ENCODE results near the gene TMEM150A. TPM values are rescaled to one million over a fixed set of nuclear protein-coding genes. Genes with fewer than 3 reads are reported as not detected.

The TMEM150A gene
- total RNA-seq (4.9 TPM), polyA plus RNA-seq (10 to 100 TPM in 1 of 4 donors, 1 to 10 TPM in 3; 8.0 to 11.3 (median 9.1) TPM)

- peak within 1 kb of the TSS; percentile 85 to 94 (median 94) for H3K27ac Mint-ChIP-seq
- H3K27me3 ChIP-seq (ENCODE audit: control insufficient read depth, insufficient read depth, low read length), result no peaks in the 10 kb centered on the region
- no peaks in the 10 kb centered on the region for H3K27me3 Mint-ChIP-seq
Measured at GRCh38 chr2:85602476-85603234, at the start of gene TMEM150A. TSS of gene TMEM150A (minus strand) at chr2:85602698. CDS start at chr2:85601948, 750 bp downstream.

GRCh38 chr2:85652056-85652455 lies 49.6 kb upstream of the TMEM150A start:
- Histone ChIP-seq H3K4me3 (ENCODE audit: low read depth, low read length) (no peak overlapping the region), H3K27me3 (ENCODE audit: control insufficient read depth, insufficient read depth, low read length) (no peaks in the 10 kb centered on the region), H3K36me3 (ENCODE audit: control insufficient read depth, insufficient read depth, low read length) (peaks cover 66% of the 10 kb centered on the region), H3K4me1 (ENCODE audit: control insufficient read depth, insufficient read depth, low read length, poor library complexity, severe bottlenecking) (no peaks in the 10 kb centered on the region), H3K27ac (ENCODE audit: insufficient read depth, low read length, poor library complexity, severe bottlenecking) (no peak overlapping the region), H3K9me3 (ENCODE audit: control insufficient read depth in 2 of 2, low read length in 2 of 2) (no peaks in the 10 kb centered on the region)
- Mint-ChIP-seq H3K4me3 (no peak overlapping the region), H3K9me3 (peaks cover 0 to 2% (median 0%) of the 10 kb centered on the region in 7 donors), H3K36me3 (peaks cover 38% of the 10 kb centered on the region), H3K27me3 (no peaks in the 10 kb centered on the region), H3K27ac (peak overlapping the region in 1 of 3 donors; percentile 48), H3K4me1 (peaks cover 0 to 3% (median 0%) of the 10 kb centered on the region in 4 donors)
- ATAC-seq (ENCODE audit: low read depth in 2 of 2), result no peak
- no peak for DNase-seq

More at GRCh38 chr2:85602476-85603234, at the start of gene TMEM150A:
- Histone ChIP-seq H3K36me3 (ENCODE audit: control insufficient read depth, insufficient read depth, low read length) (peaks cover 17% of the 10 kb centered on the region), H3K27ac (ENCODE audit: insufficient read depth, low read length, poor library complexity, severe bottlenecking) (peak within 1 kb of the TSS; percentile 51), H3K4me1 (ENCODE audit: control insufficient read depth, insufficient read depth, low read length, poor library complexity, severe bottlenecking) (peaks cover 30% of the 10 kb centered on the region), H3K4me3 (ENCODE audit: low read depth, low read length) (peak within 1 kb of the TSS; percentile 86), H3K9me3 (ENCODE audit: control insufficient read depth in 2 of 2, low read length in 2 of 2) (no peaks in the 10 kb centered on the region)
- DNase-seq (peak; percentile 80 to 90 (median 84)), ATAC-seq (ENCODE audit: low read depth in 2 of 2) (peak; percentile 97 to 98)
- peaks cover 5% of the 10 kb centered on the region for H3K36me3 Mint-ChIP-seq
- H3K9me3 Mint-ChIP-seq, result no peaks in the 10 kb centered on the region
- peak within 1 kb of the TSS; percentile 91 to 96 (median 94) for H3K4me3 Mint-ChIP-seq
- peaks cover 5 to 61% (median 24%) of the 10 kb centered on the region in 4 donors for H3K4me1 Mint-ChIP-seq

GRCh38 chr2:85651097-85651496 lies 48.6 kb upstream of the TMEM150A start:
- no peaks in the 10 kb centered on the region for H3K27me3 Mint-ChIP-seq
- no peak for ATAC-seq (ENCODE audit: low read depth in 2 of 2)
- H3K36me3 ChIP-seq (ENCODE audit: control insufficient read depth, insufficient read depth, low read length), result peaks cover 72% of the 10 kb centered on the region

GRCh38 chr2:85650456-85650855 lies 48.0 kb upstream of the TMEM150A start:
- H3K4me3 Mint-ChIP-seq, result no peak overlapping the region
- H3K4me1 Mint-ChIP-seq, result peaks cover 0 to 11% (median 6%) of the 10 kb centered on the region in 4 donors
- DNase-seq (no peak), ATAC-seq (ENCODE audit: low read depth in 2 of 2) (no peak)
- H3K36me3 Mint-ChIP-seq, result peaks cover 43% of the 10 kb centered on the region
- no peaks in the 10 kb centered on the region for H3K27me3 Mint-ChIP-seq
- H3K4me3 ChIP-seq (ENCODE audit: low read depth, low read length), result no peak overlapping the region
- H3K9me3 ChIP-seq (ENCODE audit: control insufficient read depth in 2 of 2, low read length in 2 of 2), result no peaks in the 10 kb centered on the region
- H3K27me3 ChIP-seq (ENCODE audit: control insufficient read depth, insufficient read depth, low read length), result no peaks in the 10 kb centered on the region
- H3K27ac Mint-ChIP-seq, result no peak overlapping the region
- H3K27ac ChIP-seq (ENCODE audit: insufficient read depth, low read length, poor library complexity, severe bottlenecking), result no peak overlapping the region
- peaks cover 78% of the 10 kb centered on the region for H3K36me3 ChIP-seq (ENCODE audit: control insufficient read depth, insufficient read depth, low read length)
- peaks cover 0 to 2% (median 0%) of the 10 kb centered on the region in 7 donors for H3K9me3 Mint-ChIP-seq
- no peaks in the 10 kb centered on the region for H3K4me1 ChIP-seq (ENCODE audit: control insufficient read depth, insufficient read depth, low read length, poor library complexity, severe bottlenecking)

More at GRCh38 chr2:85651097-85651496, 48.6 kb upstream of the TMEM150A start:
- Mint-ChIP-seq H3K27ac (no peak overlapping the region), H3K9me3 (peaks cover 0 to 2% (median 0%) of the 10 kb centered on the region in 7 donors), H3K4me3 (no peak overlapping the region), H3K4me1 (peaks cover 0 to 5% (median 3%) of the 10 kb centered on the region in 4 donors), H3K36me3 (peaks cover 41% of the 10 kb centered on the region)
- no peak for DNase-seq
- Histone ChIP-seq H3K4me3 (ENCODE audit: low read depth, low read length) (no peak overlapping the region), H3K4me1 (ENCODE audit: control insufficient read depth, insufficient read depth, low read length, poor library complexity, severe bottlenecking) (no peaks in the 10 kb centered on the region), H3K27ac (ENCODE audit: insufficient read depth, low read length, poor library complexity, severe bottlenecking) (no peak overlapping the region), H3K27me3 (ENCODE audit: control insufficient read depth, insufficient read depth, low read length) (no peaks in the 10 kb centered on the region), H3K9me3 (ENCODE audit: control insufficient read depth in 2 of 2, low read length in 2 of 2) (no peaks in the 10 kb centered on the region)

GRCh38 chr2:85649201-85650190 lies 47.0 kb upstream of the TMEM150A start:
- Mint-ChIP-seq H3K9me3 (peaks cover 0 to 2% (median 0%) of the 10 kb centered on the region in 7 donors), H3K27me3 (no peaks in the 10 kb centered on the region), H3K36me3 (peaks cover 43% of the 10 kb centered on the region), H3K27ac (no peak overlapping the region), H3K4me1 (peaks cover 0 to 15% (median 6%) of the 10 kb centered on the region in 4 donors), H3K4me3 (no peak overlapping the region)
- H3K27me3 ChIP-seq (ENCODE audit: control insufficient read depth, insufficient read depth, low read length), result no peaks in the 10 kb centered on the region
- DNase-seq (no peak), ATAC-seq (ENCODE audit: low read depth in 2 of 2) (no peak)
- no peaks in the 10 kb centered on the region for H3K4me1 ChIP-seq (ENCODE audit: control insufficient read depth, insufficient read depth, low read length, poor library complexity, severe bottlenecking)
- H3K36me3 ChIP-seq (ENCODE audit: control insufficient read depth, insufficient read depth, low read length), result peaks cover 88% of the 10 kb centered on the region
- H3K9me3 ChIP-seq (ENCODE audit: control insufficient read depth in 2 of 2, low read length in 2 of 2), result no peaks in the 10 kb centered on the region
- H3K27ac ChIP-seq (ENCODE audit: insufficient read depth, low read length, poor library complexity, severe bottlenecking), result no peak overlapping the region
- no peak overlapping the region for H3K4me3 ChIP-seq (ENCODE audit: low read depth, low read length)

- H3K36me3 Mint-ChIP-seq, result peaks cover 43% of the 10 kb centered on the region
Measured at GRCh38 chr2:85648619-85649018, 46.1 kb upstream of the TMEM150A start.

GRCh38 chr2:85647823-85648526 lies 45.5 kb upstream of the TMEM150A start:
- peaks cover 42% of the 10 kb centered on the region for H3K36me3 Mint-ChIP-seq
- H3K27me3 Mint-ChIP-seq, result no peaks in the 10 kb centered on the region
- no peaks in the 10 kb centered on the region for H3K27me3 ChIP-seq (ENCODE audit: control insufficient read depth, insufficient read depth, low read length)
- H3K4me3 Mint-ChIP-seq, result no peak overlapping the region
- no peak overlapping the region for H3K27ac ChIP-seq (ENCODE audit: insufficient read depth, low read length, poor library complexity, severe bottlenecking)
- peak in 1 of 2 donors; percentile 16 for ATAC-seq (ENCODE audit: low read depth in 2 of 2)
- no peak overlapping the region for H3K4me3 ChIP-seq (ENCODE audit: low read depth, low read length)
- no peaks in the 10 kb centered on the region for H3K9me3 ChIP-seq (ENCODE audit: control insufficient read depth in 2 of 2, low read length in 2 of 2)
- peaks cover 5% of the 10 kb centered on the region for H3K4me1 ChIP-seq (ENCODE audit: control insufficient read depth, insufficient read depth, low read length, poor library complexity, severe bottlenecking)
- no peaks in the 10 kb centered on the region for H3K9me3 Mint-ChIP-seq
- DNase-seq, result no peak
- peak overlapping the region; percentile 56 to 78 (median 59) for H3K27ac Mint-ChIP-seq
- H3K36me3 ChIP-seq (ENCODE audit: control insufficient read depth, insufficient read depth, low read length), result peaks cover 86% of the 10 kb centered on the region
- H3K4me1 Mint-ChIP-seq, result peaks cover under 1 to 25% (median 6%) of the 10 kb centered on the region in 4 donors

More at GRCh38 chr2:85648619-85649018, 46.1 kb upstream of the TMEM150A start:
- Mint-ChIP-seq H3K27ac (peak overlapping the region in 2 of 3 donors; percentile 56 to 59), H3K4me1 (peaks cover 0 to 19% (median 6%) of the 10 kb centered on the region in 4 donors), H3K4me3 (no peak overlapping the region), H3K9me3 (peaks cover 0 to 2% (median 0%) of the 10 kb centered on the region in 7 donors), H3K27me3 (no peaks in the 10 kb centered on the region)
- Histone ChIP-seq H3K27me3 (ENCODE audit: control insufficient read depth, insufficient read depth, low read length) (no peaks in the 10 kb centered on the region), H3K27ac (ENCODE audit: insufficient read depth, low read length, poor library complexity, severe bottlenecking) (no peak overlapping the region), H3K4me1 (ENCODE audit: control insufficient read depth, insufficient read depth, low read length, poor library complexity, severe bottlenecking) (no peaks in the 10 kb centered on the region), H3K36me3 (ENCODE audit: control insufficient read depth, insufficient read depth, low read length) (peaks cover 88% of the 10 kb centered on the region), H3K9me3 (ENCODE audit: control insufficient read depth in 2 of 2, low read length in 2 of 2) (no peaks in the 10 kb centered on the region), H3K4me3 (ENCODE audit: low read depth, low read length) (no peak overlapping the region)
- peak in 1 of 3 donors; percentile 57 for DNase-seq
- ATAC-seq (ENCODE audit: low read depth in 2 of 2), result no peak

Measured in CD4-positive, CD25-positive, alpha-beta regulatory T cell (primary cell).